Glutamatergic neuron (in vitro differentiated cells): Measurements from ENCODE around the gene HCST. TPM values are rescaled to one million over a fixed set of nuclear protein-coding genes. Genes with fewer than 3 reads are reported as not detected.
A peak's percentile ranks its signal among the peaks of the same experiment; 100 is the strongest.

Experiments used
- DNase-seq: peaks from one replicate; pipeline ENCODE4 v3.0.0; 2022
- H3K27ac Mint-ChIP-seq: one replicate; pipeline ENCODE4 v1.8.0; 2020; ENCODE audit warnings: mild to moderate bottlenecking, mixed read lengths, inconsistent platforms; ENCODE audit not compliant: unreplicated experiment
- H3K27me3 Mint-ChIP-seq: one replicate; pipeline ENCODE4 v1.8.0; 2020; ENCODE audit warnings: mild to moderate bottlenecking, moderate library complexity, mixed read lengths, inconsistent platforms; ENCODE audit not compliant: unreplicated experiment
- H3K36me3 Mint-ChIP-seq: one replicate; pipeline ENCODE4 v1.8.0; 2020; ENCODE audit warnings: mild to moderate bottlenecking, mixed read lengths, inconsistent platforms; ENCODE audit not compliant: unreplicated experiment
- H3K4me1 Mint-ChIP-seq: one replicate; pipeline ENCODE4 v1.8.0; 2020; ENCODE audit warnings: mild to moderate bottlenecking, low read depth, mixed read lengths, inconsistent platforms; ENCODE audit not compliant: unreplicated experiment
- H3K4me3 Mint-ChIP-seq: one replicate; pipeline ENCODE4 v1.8.0; 2020; ENCODE audit warnings: mild to moderate bottlenecking, mixed read lengths, inconsistent platforms; ENCODE audit not compliant: unreplicated experiment
- H3K9me3 Mint-ChIP-seq: one replicate; pipeline ENCODE4 v1.8.0; 2020; ENCODE audit warnings: mild to moderate bottlenecking, moderate library complexity, mixed read lengths, inconsistent platforms; ENCODE audit not compliant: unreplicated experiment
- CTCF ChIP-seq: fragments of 200-600 bp; sonication (generic); IDR thresholded peaks from one replicate; pipeline ENCODE4 v1.5.0; 2021; ENCODE audit not compliant: partially characterized antibody, unreplicated experiment
- total RNA-seq: library from RNA; stranded (reverse); fragmentation: NEBNext Ultra II Directional; extraction: Animal tissue kit (Norgen Biotek cat#: 25700); gene quantifications from one replicate; pipeline ENCODE4 v1.2.1, GENCODE V29; 2021; ENCODE audit not compliant: unreplicated experiment

The HCST gene
- total RNA-seq, 1 donor from 2014 or later: not detected

GRCh38 chr19:35870798-35871197, 31.5 kb upstream of the HCST start:
- peaks cover 11% of the 10 kb centered on the region for H3K9me3 Mint-ChIP-seq
- TF ChIP-seq CTCF: peak; percentile 18
- no peak for DNase-seq
- peaks cover 5% of the 10 kb centered on the region for H3K36me3 Mint-ChIP-seq
- peaks cover 12% of the 10 kb centered on the region for H3K4me1 Mint-ChIP-seq
- peaks cover 13% of the 10 kb centered on the region for H3K27me3 Mint-ChIP-seq
- H3K4me3 Mint-ChIP-seq: peak overlapping the region; percentile 87
- H3K27ac Mint-ChIP-seq: peak overlapping the region; percentile 25

DNA sequence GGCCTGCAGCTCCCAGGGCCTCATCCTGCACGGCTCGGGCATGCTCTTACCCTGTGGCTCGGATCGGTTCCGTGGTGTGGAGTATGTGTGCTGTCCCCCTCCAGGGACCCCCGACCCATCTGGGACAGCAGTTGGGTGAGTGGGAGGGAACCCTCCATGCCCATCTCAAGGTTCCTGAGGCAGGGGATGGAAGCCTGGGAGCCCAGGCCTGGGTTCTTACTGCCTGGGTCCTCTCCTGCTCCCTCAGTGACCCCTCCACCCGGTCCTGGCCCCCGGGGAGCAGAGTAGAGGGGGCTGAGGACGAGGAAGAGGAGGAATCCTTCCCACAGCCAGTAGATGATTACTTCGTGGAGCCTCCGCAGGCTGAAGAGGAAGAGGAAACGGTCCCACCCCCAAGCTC, 30.7 kb upstream of the HCST start:
- H3K27me3 Mint-ChIP-seq: peaks cover 13% of the 10 kb centered on the region
- peaks cover 12% of the 10 kb centered on the region for H3K4me1 Mint-ChIP-seq
- no peak for DNase-seq
- H3K27ac Mint-ChIP-seq: no peak overlapping the region
- H3K36me3 Mint-ChIP-seq: peaks cover 9% of the 10 kb centered on the region
- H3K4me3 Mint-ChIP-seq: no peak overlapping the region
- H3K9me3 Mint-ChIP-seq: peaks cover 11% of the 10 kb centered on the region
- TF ChIP-seq CTCF: no peak

DNA sequence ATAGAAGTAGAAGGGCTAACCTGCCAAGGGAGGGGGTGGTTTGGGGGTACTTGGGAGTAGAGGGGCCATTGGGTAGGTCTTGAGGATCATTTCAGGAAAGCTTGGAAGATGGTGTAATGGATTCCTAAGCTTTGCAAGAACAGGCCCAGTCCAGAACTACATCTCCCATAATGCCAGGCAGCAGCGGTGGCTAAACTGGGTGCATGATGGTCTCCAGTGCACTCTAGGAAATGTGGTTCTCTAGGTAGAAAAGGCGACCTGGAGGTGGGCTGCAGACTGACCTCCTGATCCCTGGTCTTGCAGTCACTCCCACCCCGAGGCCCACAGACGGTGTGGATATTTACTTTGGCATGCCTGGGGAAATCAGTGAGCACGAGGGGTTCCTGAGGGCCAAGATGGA, 30.1 kb upstream of the HCST start:
- Mint-ChIP-seq H3K9me3 (peaks cover 13% of the 10 kb centered on the region), H3K4me3 (no peak overlapping the region), H3K27ac (no peak overlapping the region), H3K36me3 (peaks cover 11% of the 10 kb centered on the region), H3K27me3 (peaks cover 13% of the 10 kb centered on the region), H3K4me1 (peaks cover 12% of the 10 kb centered on the region)
- no peak for DNase-seq
- TF ChIP-seq CTCF: no peak

- Mint-ChIP-seq H3K36me3 (peaks cover 11% of the 10 kb centered on the region), H3K9me3 (peaks cover 10% of the 10 kb centered on the region), H3K27ac (no peak overlapping the region), H3K4me1 (peaks cover 11% of the 10 kb centered on the region), H3K27me3 (peaks cover 7% of the 10 kb centered on the region), H3K4me3 (no peak overlapping the region)
- no peak for TF ChIP-seq CTCF
- no peak for DNase-seq
These were observed 27.9 kb upstream of the HCST start for GRCh38 chr19:35874392-35874930.

DNA sequence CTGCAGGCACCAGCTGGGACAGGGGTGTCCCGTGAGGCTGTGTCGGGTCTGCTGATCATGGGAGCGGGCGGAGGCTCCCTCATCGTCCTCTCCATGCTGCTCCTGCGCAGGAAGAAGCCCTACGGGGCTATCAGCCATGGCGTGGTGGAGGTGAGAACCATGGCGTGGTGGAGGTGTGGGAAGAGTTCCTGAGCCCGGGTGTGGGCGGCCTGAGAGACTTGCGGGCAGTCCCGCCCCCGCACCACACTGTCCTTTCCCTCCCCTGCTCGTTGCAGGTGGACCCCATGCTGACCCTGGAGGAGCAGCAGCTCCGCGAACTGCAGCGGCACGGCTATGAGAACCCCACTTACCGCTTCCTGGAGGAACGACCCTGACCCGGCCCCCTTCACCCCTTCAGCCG, 23.3 kb upstream of the HCST start:
- H3K9me3 Mint-ChIP-seq: peaks cover 13% of the 10 kb centered on the region
- peaks cover 15% of the 10 kb centered on the region for H3K36me3 Mint-ChIP-seq
- no peak for TF ChIP-seq CTCF
- peaks cover 5% of the 10 kb centered on the region for H3K27me3 Mint-ChIP-seq
- DNase-seq: no peak
- H3K27ac Mint-ChIP-seq: no peak overlapping the region
- no peak overlapping the region for H3K4me3 Mint-ChIP-seq
- peaks cover 23% of the 10 kb centered on the region for H3K4me1 Mint-ChIP-seq
